ENCODE data around the gene CACNA1E.
"Not testable (repeated sequence)": the region's sequence is repeated elsewhere in the genome, so short reads cannot be mapped to it uniquely, and the experiment has no call there.

The CACNA1E gene

DNA sequence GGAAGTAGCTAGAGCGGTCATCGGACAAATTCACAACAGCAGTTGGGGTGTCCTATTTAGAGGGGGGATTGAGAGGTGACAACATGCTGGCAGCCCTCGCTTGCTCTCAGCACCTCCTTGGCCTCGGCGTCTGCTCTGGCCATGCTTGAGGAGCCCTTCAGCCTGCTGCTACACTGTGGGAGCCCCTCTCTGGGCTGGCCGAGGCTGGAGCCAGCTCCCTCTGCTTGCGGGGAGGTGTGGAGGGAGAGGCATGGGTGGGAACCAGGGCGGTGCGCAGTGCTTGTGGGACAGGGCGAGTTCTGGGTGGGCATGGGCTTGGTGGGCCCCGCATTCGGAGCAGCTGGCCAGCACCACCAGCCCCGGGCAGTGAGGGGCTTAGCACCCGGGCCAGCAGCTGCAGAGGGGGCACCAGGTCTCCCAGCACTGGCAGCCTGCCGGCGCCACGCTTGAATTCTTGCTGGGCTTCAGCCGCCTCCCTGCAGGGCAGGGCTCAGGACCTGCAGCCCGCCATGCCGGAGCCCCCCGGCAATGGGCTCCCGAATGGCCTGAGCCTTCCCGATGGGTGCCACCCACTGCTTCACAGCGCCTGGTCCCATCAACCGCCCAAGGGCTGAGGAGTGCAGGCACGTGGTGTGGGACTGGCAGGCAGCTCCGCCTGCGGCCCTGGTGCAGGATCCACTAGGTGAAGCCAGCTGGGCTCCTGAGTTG lies 349.0 kb downstream of the CACNA1E start:
- not testable (repeated sequence) for DNase-seq

DNA sequence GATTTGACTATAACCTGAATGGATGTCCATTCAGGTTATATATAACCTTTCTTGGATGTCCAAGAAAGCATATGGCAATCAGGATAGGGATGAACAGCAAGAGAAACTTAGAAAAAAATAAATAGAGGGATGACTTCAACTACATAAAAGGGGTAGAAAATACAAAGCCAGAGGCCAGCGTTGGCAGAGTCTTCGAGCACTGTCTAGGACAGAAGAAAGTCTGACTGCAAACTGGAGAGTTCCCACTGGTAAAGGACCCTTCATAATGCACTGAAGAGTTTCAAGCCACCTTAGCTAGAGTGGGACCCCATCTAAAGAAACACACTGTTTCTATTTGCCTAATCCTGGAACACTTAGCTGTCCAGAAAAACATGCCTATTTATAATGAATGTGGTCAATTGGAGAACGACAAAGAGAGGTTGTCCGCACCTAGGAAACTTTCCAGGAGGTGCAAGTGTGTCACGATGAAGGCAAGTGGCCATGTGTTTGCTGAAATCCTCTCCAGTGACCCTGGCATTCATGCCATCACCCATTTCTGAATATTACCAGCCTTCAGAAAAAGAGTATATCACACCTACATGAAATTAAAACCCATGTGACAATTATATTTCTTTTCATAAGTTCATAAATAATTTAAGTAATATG lies 362.8 kb downstream of the CACNA1E start:
- no peak for DNase-seq

DNA sequence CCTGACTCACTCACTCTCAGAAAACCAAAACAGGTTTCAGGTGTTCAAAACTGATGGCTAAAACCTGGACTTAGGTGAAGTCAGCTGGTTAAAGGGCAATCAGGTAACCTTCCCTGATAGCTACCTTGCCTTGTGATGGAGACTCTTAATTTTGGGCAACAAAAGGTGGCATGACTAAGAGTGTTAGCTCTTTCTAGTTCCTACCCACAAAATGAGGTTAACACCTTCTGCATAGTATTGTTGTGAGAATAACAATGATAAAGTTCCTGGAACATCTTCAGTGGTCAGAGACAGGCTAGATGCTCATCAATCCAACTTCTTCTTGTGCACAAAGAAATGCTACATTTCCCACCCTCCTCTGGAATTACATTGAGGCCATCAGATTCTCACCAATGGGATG lies 363.4 kb downstream of the CACNA1E start:
- DNase-seq = no peak

DNA sequence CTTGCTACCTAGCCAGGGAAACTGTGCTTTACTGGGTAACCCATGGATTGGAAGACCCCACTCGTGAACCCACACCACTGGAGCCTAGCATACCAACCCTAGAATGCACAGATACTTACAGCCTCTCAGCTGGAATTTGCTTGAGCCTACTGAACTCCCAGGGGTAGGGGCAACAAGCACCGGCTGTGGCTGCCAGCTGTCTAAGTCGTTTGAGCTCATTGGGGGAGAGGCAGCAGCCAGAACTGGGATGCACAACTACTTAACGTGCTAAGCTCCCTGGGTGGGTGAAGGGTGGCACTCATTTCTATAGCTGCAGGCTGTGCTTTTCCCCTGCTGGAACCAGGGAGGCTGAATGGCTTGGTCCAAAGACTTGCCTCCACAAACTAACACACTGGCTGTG lies 365.8 kb downstream of the CACNA1E start:
- no peak for DNase-seq

DNA sequence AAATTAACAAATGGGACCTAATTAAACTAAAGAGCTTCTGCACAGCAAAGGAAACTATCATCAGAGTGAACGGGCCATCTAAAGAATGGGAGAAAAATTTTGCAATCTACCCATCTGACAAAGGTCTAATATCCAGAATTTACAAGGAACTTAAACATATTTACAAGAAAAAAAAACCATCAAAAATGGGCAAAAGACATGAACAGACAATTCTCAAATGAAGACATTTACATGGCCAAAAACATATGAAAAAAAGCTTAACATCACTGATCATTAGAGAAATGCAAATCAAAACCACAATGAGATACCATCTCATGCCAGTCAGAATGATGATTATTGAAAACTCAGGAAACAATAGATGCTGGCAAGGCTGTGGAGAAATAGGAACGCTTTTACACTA lies 370.9 kb downstream of the CACNA1E start:
- not testable (repeated sequence) for DNase-seq

DNA sequence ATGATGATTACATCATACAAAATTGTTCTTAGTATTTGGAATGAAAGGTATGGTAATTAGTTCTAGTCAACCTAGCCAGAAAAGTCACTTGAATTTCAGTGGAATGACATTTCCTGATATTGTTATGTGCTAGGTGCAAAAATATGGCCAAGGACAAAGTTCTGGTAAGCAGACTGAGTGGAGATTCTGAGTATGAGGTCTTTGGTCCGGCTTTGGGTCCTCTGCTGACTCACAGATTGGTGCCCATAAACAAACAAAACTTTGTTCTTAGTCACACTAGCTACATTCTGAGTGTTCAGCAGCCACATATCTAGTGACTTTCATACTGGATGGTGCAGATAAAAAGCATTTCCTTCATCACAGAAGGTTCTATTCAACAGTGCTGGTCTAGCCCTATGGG lies 372.1 kb downstream of the CACNA1E start:
- DNase-seq = no peak
